CD1c-positive myeloid dendritic cell (primary cell): ENCODE data around the gene DSCAML1.
A peak's percentile ranks its signal among the peaks of the same experiment; 100 is the strongest.

ENCODE experiments used
- DNase-seq: peaks from one replicate; pipeline ENCODE4 v3.0.0-alpha.2; 2016; ENCODE audit errors: extremely low spot score

Gene DSCAML1

DNA sequence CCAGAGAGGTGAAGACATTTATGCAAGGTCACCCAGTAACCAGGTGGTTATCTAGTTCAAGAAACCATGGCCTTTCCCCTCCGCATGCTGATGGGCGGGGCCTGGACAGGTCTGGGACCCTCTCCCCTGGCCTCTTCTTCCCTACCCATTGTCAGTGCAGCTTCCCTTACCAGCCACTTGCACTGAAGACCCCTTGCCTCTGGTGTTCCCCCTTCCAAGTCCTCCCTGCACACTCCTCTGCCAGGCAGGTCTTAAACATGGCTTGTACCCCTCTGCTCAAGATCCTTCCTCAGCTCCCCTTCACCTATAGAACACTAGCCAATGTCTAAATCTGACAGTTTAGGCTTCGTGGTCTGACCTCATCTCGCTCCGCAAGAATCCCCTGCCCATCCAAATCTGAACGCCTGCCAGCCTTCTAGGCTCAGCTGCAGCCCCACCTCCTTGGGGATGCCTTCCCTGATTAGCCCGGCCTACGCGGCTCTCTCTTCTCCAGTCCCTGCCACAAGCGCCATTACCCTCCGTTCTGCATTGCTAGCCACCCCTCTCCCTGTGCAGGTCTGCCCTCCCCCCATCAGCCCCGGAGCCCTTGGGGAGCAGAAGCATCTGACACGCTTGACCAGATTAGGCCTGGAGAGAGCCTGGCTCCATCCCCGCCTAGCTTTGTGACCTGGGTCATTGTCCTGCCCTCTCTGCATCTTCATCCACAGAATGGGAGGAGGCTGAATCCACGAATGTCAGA lies 213.8 kb downstream of the DSCAML1 start:
- DNase-seq: no peak

- no peak for DNase-seq
These were observed 214.6 kb downstream of the DSCAML1 start for GRCh38 chr11:117582433-117582832.

DNA sequence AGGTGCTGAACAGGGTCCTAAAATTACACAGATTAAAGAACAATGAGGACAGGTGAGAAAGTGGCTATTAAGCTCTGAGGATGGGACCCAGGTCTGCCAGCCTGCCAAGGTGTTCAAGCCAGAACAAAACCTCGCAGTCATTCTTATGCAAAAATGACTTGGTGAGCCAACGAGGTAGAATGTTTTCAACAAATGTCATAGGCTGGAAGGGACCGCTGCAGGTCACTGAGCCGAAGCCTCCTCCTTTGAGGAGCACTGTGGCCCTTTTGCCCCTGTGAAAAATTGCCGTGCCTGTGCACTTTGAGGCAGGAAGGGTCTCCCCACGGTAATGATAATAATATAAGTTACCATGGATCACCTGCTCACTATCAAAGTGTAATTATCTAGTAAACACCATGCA lies 216.2 kb downstream of the DSCAML1 start:
- no peak for DNase-seq

GRCh38 chr11:117579161-117579560 lies 217.9 kb downstream of the DSCAML1 start:
- DNase-seq: peak; percentile 22

DNA sequence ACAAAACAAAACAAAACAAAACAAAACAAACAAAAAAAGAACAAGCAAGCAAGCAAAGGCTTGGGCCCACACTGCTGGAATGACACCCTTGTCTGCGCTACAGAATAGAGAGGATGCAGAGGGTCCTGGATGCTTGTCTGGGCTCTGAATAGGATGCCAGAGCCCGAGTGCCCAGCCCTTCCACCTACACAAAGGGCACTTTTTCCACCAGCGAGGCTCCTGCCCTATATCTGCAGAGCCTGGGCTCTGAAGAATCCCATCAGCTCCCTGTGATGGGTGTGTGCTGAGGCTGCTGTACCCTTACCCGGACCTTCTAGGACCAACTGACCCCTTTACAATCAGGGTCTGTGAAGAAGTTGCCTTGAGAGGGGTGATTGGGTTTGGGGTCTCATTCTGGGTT lies 221.2 kb downstream of the DSCAML1 start:
- no peak for DNase-seq

GRCh38 chr11:117574551-117574950 lies 222.5 kb downstream of the DSCAML1 start:
- no peak for DNase-seq

DNA sequence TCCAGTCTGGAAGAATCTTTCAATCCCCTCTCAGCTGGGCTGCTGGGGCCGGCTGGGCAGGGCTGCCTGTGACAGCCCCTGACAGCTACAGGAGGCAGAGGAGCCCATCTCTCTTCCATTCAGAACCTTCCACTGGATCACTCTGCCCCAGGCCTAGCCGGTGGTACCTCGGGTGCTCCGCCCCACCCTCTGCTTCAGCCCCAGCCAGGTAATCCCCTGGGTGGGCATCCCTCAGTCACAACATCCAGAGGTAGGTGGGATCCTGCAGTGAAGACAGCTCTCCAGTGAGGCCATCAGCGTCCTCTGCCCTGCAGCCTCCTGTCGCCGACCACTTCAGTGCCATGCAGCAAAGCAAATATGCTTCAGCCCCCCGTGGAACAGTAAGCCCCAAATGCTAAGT lies 223.7 kb downstream of the DSCAML1 start:
- no peak for DNase-seq

GRCh38 chr11:117572671-117573070 lies 224.3 kb downstream of the DSCAML1 start:
- DNase-seq: no peak

GRCh38 chr11:117572129-117572528 lies 224.9 kb downstream of the DSCAML1 start:
- DNase-seq: no peak

DNA sequence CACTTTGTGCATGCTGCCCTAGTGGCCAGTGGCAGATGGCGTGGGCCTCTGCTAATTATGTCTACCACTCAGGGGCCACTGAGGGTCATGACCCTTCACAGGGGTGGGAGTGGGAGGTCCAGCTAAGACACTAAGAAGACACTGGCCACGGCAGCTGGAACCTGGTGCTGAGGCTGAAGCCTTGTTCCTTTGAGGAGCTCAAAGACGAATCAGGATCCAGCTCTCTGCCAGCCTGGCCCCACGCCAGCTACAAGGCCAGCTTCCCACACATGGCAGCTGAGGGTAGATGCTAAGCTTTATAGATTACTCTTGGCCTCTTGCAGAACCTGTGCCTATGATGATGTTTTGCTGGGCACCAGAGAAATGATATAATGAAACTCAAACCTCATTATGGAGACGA lies 226.3 kb downstream of the DSCAML1 start:
- DNase-seq: no peak

- DNase-seq: no peak
These were observed 227.1 kb downstream of the DSCAML1 start for GRCh38 chr11:117569911-117570310.

- no peak for DNase-seq
These were observed 231.3 kb downstream of the DSCAML1 start for GRCh38 chr11:117565709-117566108.

GRCh38 chr11:117564321-117564720 lies 232.7 kb downstream of the DSCAML1 start:
- no peak for DNase-seq

DNA sequence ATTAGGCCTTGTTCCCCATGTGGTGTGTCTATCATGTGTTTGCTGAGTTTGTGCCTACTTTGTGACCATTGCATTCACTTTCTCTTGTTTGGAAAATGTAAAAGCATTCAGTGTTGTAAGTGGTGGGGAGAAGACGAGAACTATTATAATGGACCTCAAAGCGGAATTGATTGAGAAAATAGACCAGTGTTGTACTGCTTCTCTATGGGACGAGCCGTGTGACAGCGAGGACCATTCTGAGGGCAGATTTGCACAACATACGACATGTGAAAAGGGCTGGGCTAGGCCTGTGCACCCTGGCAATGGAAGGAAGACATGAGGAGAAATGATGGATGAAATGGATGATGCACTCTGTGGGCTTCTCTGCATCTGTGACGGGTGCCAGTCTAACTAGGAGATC lies 233.5 kb downstream of the DSCAML1 start:
- DNase-seq: no peak

GRCh38 chr11:117562136-117562535 lies 234.9 kb downstream of the DSCAML1 start:
- no peak for DNase-seq

DNA sequence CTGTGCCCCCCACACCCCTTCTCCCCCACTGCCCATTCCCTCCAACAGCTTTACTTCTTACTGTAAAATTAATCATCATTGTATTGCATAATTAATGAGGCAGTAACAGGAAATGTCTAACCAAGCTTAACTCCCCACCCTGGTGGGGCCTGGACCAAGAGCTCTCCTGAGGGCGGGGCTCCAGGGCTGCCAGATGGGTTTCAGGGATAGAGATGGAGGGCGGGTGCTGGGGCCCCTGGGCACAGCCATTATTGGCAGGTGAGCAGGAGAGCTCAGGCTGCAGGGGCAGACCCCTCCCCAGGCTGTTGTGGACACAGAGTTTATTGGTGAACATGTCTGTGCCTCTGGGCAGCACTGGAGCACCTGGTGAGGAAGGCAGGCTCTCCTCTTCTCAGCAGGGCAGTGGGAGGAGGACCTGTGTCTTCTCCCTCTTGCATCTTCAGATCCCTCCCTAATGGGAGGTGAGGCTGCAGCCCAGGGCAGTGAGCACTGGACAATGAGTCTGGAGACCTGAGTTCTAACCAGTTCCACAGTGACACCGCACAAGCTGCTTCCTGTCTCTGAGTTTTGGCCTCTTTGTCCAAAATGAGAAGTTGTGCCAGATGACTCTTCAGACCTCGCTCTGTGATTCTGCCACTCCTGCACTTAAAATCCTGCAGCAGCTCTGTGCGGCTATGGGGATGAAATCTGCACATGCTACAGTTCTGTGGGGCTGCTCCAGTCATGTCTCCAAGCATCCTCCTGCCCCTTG lies 236.1 kb downstream of the DSCAML1 start:
- no peak for DNase-seq

GRCh38 chr11:117559698-117560097 lies 237.3 kb downstream of the DSCAML1 start:
- DNase-seq: no peak

DNA sequence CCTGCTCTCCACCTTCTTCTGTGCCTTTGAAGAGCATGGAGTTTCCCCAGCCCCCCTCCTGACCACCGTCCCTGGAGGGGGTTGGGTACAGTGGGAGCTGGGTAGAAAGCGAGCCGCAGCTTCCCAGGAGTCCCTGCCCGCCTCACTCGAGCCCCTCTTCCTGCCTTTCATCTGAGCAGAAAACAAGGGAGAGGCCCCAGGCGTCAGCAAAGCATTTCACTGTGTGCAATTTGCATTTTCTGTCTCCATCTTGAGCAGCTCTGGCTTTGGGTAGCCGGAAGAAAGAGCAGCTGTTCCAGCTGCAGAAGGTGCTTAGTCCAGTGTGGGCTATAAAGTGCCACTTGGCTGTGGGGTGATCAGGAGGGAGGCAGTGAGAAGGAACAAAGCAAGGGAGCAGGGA lies 239.7 kb downstream of the DSCAML1 start:
- DNase-seq: no peak

- no peak for DNase-seq
These were observed 242.2 kb downstream of the DSCAML1 start for GRCh38 chr11:117554601-117555333.

DNA sequence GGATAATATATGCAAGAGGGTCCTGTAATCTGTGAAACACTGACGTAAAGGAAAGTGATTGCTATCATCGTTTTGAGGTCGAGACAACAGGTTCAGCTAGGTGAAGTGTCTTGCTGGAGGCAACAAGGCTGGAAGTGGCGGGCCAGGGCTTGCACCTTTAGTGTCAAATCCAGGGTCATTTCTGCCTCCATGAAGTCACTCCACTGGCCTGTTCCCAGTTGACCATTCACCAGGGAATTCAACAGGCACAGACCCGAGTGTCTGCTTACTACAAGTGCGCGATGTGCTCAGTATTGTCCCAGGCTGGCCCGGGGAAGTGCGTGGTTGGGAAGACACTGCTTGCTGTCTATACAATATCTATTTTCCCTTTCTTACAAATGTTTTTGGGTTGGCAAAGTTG lies 244.4 kb downstream of the DSCAML1 start:
- DNase-seq: no peak

GRCh38 chr11:117551761-117552343 lies 245.2 kb downstream of the DSCAML1 start:
- no peak for DNase-seq

- DNase-seq: no peak
These were observed 246.6 kb downstream of the DSCAML1 start for GRCh38 chr11:117550466-117550865.
